NCI-H1092 (cell line): ENCODE measurements around the gene PEMT.
A peak's percentile ranks its signal among the peaks of the same experiment; 100 is the strongest.

Experiments
- DNase-seq: peaks from one replicate; lab custom pipeline; 2025; lab: John Stamatoyannopoulos, UW

Gene PEMT

DNA sequence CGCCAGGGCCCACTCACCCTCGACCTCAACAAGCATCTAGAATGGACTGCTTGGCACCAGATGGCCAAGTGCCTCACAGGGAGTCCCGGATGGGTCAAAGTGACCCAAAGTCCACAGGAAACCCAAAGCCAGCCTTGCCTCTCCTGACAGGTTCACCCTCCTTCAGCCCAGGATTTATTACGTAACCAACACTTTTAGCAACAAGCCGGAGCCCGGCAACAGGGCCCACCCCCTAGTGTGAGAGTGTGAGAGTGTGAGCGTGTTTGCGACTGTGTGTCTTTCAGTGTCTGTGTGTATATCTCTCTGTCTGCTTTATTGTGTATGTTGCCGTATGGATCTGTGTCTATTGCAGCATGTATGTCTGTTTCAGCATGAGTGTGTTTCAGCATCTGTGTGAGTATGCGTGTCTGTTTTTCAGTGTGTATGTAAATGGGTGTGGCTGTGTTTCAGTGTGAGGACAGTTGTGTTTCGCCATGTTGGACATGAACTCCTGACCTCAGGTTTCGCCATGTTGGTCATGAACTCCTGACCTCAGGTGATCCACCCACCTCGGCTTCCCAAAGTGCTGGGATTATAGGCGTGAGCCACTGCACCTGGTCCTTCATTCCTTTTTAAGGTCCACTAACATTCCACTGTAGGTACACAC lies 13.7 kb upstream of the PEMT start:
- no peak for DNase-seq

DNA sequence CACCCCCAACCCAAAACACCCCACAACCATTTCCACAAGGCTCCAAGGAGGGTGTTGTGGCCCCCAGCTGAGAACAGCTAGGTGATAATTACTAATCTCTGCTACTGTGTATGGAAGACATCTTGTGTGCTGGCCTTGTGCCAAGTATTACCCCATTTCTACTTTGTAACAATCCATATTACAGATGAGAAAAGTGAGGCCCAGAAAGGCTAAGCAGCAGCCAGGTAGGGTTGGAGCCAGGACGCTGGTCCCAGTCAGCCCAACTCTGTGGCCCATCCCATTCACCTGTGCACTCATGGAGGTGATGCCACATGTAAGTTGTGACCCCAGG lies 12.4 kb upstream of the PEMT start:
- no peak for DNase-seq

DNA sequence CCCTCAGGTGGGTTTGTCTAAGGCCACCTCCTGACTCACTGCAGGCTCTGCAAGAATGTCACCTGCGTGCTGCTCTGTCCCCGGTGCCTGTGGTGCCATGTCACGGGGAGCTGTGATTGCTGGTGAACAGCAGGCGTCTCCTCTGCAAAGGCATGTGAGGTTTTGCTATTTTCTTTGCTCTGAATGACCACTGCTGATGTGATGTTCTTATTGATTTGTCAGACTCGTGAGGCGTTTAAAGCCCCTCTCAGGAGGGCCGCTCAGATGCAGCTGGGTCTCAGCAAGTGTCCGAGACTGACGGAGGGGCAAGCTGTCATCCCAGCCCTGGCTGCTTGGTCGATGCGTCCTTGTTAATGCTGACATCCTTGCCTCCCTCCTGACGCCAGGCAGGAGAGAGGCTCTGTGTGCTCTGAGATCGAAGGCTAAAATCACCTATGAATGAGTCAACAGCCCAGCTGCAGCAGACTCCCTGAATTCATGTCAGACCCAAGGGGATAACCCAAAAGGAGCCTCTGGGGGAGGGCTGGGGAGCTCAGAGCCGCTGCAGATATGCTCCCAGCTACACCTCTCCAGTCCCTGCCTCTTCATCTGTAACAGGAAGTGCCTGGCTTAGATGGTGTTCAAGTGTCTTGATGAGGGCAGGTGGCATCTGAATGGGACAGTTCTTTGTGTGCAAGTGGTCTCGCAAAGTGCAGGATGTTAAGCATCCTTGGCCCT lies 11.8 kb upstream of the PEMT start:
- peak; percentile 24 for DNase-seq

DNA sequence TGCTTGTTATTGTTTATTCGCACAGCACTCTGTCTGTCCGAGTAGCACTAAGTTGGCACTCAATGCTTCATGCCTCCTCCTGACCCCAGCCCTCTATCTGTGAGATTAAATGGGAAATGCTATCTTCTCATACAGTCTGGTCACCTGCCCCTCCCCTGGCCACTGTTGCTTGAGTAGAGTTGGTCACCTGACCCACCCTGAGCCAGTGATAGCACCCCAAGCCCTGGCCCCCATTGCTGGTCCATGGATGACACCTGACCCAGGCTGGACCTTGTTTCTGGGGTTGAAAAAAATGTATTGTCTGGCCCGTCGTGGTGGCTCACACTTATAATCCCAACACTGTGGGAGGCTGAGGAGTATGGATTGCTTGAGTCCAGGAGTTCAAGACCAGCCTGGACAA lies 8.5 kb upstream of the PEMT start:
- no peak for DNase-seq

DNA sequence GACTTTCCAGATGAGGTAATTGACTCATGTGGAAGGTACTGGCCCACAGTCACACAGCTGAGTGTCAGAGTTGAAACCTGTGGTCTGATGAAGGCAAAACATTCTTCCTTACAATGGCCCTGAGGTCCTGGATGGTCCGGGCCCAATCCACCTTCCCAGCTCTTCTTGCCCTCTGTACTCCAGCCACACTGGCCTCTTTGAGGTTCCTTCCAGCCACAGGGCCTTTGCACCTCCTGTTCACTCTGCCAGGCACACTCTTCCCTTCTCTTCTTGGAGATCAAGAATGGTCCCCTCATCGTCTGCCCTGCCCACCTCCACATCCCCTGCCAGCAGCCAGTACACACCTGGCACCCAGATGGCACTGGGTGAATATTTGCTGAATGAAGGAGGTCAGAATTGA lies 6.5 kb upstream of the PEMT start:
- no peak for DNase-seq

DNA sequence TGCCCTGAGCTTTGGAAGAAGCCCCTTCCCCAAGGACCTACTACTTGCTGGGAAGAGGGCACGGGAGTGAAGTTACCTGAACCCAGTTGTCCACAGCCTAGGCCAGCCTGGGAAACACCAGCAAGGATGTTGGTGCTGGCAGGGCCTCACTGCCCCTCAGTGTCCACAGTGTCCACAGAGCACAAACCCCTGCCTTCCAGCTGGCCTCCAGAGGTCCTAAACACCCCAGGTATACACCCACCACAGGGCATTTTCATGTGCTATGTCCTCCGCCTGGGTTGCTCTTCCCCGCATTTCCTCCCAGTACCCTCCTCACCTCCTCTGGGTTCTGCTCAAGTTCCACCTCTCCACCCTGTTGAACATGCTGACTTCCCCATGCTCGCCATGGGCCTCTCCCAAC lies 4.2 kb upstream of the PEMT start:
- no peak for DNase-seq

DNA sequence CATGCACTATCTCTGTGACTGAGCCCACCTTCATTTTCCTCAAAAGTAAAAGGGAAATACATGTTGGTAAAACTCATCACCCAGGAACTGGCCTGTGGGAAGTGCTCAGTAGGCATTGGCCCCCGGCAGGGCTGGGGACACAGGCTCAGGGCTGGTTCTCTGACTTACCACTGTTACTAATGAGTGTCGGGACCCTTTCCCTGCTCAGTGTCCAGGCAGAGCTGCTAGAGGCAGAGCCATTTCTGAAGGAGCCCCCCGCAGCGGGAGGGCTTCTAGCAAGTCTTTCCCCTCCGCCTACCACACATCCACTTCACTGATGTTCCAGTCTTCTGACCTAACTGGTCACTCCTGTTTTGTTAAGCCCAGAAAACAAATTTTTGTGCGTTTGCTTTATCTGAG lies 1.7 kb upstream of the PEMT start:
- DNase-seq, result no peak

DNA sequence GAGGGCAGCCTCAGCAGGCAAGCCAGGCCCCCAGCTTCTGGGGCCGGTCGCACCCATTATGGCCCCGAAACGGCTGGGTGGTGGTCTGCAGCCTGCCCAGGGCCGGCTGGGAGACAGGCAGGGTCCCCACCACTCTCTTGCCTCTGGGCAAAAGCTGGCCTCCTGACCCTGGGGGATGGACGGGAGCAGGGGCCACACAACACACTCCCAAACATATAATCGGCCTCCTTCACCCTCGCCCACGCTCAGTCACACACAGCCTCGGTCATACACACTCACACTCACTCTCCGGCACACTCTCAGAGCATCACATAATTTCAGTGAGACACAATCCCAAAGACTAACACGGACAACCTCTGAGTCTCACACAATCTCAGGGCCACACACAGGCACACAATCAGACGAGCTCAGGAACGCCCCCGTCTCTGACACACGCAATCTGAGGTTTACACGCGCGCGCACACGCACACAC lies 589 bp downstream of the PEMT start:
- no peak for DNase-seq

DNA sequence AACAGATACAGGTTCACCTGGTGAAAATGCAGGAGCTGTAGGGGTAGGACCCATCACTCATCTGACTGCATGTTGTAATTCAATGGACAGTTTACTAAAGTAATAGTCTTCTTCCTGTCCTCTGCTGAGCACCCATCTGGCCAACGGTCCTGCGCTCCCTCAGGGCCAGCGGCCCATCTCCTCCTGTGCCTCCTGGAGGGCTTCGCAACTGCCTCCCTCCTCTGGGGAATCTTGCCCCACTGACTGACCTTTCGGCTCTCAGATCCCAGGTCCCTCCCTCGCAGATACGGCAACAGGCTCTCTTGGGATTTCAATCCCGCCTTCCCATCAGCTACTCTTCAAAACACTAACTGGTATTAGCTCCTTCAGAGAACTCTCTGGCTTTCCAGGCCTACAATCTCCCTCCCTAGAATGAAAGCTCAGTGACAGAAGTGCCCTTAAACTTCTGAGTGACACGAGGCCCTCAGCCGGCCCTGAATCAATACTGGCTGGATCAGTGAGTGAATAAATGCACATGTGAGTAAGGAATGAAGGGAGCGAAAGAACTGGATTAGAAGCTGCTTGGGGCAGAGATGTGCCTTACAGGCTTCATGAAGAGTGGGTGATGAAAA lies 1.3 kb downstream of the PEMT start:
- no peak for DNase-seq

DNA sequence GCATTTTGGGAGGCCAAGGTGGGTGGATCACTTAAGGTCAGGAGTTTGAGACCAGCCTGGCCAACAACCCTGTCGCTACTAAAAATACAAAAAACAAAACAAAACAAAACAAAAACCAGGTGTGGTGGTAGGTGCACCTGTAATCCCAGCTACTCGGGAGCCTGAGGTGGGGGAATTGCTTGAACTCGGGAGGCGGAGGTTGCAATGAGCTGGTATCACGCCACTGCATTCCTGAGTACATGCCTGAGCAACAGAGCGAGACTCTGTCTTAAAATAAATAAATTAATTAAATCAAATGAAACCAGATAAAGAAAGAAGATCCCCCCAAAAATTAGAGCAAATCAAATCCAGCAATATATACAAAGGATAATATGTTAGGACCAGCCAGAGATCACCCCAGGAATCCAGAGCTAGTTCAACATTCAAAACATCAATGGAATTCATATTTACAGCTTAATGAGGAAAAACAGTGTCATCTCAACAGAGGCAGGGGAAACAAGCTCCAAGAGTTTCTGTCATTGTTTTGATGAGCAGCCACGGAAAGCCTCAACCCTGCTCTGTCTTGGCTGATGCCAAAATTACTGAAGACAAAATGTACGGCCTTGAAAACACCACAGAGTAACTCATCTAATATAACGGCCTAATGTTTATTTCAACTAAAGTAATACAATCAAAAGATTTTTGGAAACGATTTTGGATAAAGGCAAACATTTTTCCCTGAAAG lies 3.7 kb downstream of the PEMT start:
- no peak for DNase-seq

DNA sequence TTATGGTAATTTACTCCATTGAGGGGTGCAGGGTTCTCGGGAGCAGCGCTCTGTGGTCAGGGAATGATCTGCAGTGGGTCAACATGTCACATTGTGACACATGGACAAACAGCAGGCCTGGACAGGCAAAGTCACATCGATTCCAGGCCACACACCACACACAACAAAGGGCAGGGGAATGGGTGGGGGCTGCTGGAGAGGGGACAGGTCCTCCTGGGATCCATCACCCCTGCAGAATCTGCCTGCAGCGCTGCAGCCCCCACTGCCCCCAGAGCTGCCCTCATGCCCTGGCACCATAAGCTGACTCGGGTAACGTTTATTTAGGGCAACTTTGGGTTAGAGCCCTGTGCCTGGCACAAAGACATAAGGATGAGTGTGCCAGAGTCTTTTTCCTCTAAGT lies 9.1 kb downstream of the PEMT start:
- DNase-seq, result no peak

DNA sequence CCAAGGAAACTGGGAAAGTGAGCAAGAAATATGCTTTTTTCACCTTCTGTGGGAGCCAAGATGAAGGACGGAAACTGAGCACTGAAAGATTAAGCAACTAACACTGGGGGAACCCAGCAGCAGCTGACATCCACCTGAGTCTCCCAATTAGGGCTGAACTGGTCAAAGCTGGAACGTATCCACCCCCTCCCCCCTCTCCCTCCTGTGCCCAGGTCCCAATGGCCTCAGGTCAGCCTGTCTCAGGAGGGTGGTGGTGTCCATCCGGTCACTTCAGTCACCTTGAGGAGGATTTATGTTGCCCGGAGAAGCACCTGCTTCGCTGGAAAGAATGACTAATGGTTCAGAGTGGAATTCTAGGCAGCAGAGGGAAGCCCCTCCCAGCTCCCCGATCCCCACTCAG lies 10.0 kb downstream of the PEMT start:
- no peak for DNase-seq

DNA sequence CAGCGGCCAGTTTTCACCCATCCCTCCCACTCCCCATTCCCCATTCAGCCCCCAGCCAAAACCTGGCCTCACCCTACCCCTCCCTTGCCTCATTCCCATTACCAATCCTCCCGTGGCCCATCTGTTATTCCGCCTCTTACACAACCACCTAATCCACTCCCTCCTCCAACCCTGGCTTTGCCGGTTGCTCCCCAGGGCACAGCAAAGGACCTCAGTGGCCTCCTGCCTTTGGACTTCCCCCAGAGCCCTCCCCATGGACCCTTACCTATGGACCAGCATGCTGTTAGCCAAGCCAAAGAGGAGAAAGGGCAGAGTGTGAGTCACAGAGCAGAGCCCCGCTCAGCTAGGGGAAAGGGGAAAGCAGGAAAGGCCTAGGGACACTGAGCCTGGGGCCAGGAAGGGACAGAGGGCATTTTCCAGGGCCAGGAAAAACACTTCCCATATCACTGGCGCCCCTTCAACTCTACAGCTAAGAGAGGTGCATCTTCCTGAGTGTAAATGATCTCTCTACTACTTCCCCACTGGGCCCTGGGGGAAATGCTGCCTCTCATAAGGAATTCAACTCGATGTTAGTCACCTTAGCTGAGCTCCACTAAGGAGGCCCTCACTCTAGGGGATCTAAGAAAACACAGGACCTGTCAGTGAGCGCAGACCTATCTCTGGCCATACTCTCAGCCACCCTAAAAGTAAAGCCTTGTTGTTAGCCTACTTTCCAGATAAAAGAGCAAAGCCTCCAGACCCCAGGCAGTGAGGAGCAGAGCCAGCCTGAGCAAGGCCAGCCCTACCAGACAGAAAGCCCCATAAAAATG lies 10.6 kb downstream of the PEMT start:
- no peak for DNase-seq

DNA sequence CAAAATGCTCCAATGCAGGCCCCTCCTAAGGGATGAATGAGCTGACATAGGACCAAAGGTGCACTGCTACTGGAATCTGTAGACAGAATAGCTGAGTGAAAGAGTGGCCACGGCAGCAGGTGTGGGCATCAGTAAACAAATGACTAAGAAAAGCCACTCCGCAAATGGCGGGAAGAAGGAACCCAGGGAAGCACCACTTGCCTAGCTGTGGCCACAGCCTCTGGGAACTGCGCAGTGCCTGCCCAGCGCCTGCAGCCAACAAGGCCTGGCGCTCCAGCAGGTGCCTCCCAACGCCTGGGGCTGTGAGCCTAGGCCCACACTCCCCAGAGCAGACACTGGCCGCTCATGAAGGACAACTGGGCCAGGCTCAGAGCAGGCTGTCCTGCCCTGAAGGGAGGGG lies 11.8 kb downstream of the PEMT start:
- no peak for DNase-seq

DNA sequence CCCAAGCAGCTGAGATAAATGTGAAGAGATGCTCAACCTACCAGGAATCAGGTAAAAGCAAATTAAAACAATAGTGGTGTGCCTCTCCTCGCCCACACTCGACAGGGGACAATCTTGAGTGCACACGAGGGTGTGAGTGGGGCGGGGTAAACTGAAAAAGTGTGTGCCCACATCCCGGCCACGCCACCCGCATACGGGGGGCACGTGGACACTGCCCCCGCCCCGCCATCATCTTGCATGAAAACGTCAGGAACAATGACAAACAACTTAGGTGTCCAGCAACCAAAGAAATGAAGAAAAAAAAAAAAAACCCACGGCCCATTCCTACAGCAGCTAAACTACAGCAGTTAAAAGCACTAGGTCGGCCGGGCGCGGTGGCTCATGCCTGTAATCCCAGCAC lies 14.1 kb downstream of the PEMT start:
- DNase-seq, result no peak

DNA sequence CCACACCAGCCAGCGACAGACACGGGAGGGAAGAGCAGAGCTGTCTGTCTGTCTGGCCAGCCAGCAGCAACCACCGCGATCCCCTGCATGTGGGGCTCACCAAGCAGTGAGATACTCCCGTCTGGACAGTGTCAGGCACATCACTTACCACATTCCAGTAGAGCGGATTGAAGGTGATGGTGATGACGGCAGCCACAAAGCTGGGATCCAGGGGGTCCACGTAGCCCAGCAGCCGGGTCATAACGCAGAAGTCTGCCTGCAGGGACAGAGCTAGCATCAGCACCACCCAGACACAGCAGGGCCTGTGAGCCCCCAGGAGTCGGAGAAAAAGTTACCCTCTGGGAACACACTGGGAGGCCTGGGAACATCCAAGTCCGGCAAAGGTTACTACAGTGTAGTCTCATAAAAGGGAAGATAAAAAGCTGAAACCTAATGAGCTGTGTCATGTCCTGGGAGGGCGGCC lies 14.7 kb downstream of the PEMT start:
- DNase-seq, result no peak

DNA sequence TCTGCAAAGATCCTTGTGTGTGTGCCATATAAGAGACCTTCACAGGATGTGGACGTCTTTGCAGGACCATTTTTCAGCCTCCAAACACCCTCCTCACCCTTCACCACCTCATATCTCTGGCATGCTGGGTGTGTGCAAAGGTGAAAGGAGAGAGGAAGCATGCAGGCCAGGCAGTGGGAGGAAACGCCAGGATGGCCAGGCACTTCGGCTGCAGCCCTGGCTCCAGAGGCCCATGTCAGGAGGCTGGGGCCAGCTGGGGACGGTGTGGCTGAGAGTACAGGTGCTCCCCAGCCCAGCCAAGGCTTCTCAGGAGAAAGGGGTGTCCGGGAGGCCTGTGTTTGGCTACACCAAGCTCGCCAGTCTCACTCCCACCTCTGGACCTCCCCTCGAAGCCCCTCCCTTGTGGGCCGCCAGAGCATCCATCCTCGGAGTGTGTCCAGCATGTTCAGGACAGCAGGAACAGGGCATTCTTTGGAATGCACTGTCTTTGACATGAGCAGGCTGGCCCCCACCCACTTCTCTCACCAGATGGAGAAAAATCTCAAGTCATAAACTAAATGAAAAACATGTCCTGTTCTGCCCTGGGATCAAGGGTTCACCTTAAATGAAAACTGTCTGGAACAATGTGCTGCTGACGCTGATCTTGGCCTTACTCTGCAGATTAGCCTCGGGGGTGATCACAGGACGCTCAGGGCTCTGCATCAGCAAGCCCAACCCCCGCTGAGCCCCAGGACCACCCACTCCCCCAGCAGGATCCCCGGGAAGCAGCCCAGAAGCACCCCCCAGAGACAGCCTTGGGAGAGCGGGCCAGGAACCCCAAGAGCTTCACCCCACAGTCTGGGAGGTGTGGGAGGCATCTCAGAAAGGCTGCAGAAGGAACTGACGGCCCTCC lies 15.9 kb downstream of the PEMT start:
- DNase-seq, result no peak

DNA sequence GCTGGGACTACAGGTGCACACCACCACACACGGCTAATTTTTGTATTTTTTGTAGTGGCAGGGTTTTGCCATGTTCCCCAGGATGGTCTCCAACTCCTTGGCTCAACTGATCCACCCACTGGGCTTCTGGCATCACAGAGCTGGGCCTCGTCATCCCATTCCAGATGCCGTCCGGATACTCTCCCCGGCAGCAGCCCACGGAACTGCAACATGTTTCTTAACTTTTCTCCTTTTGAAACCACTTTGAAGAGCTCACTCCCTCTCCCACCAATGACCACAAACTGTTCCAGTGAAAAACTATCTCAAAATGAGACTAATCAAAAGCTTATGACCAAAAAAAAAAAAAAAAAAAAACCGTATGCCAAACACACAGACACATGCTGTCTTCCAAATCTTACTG lies 17.6 kb downstream of the PEMT start:
- DNase-seq, result no peak

DNA sequence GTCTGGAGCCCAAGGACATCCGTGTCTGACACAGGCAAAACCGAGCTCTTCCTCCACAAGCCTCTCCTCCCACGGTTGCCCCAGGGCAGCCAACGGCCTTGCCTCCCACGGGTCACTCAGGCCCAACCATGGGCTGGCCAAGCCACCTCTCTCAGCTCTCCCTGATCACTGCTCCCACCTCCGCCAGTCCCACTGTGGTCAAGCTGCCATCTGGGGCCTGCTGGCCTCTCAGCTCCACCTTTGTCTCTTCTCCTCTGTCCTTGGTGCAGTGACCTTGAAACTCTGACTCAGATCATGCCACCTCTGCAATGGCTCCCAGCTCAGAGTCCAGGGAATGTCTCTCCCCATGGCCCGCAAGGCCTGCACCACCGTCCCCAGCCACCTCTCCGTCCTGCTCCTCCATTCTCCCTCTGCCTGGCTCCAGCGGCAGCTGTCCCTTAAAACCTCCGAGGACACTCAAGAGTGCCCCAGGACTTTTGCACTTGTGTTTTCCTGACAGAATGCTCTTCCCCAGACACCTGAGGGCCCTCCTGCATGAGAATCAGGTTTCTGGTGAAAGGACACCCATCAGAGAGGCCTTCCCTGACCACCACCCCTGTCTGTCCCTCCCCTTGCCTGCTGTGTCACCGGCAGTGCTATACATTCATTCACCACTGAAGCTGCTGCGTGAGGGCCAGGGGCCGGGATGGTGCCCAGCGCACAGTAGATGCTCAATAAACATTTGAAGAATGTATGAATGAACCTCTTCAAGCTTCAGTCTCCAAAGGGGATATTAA lies 19.3 kb downstream of the PEMT start:
- DNase-seq, result no peak
